Activated gamma-delta T cell treated with anti-CD3 and anti-CD28 coated beads, Interleukin-2, amount 50 U/mL, for 16 hours (primary cell): ENCODE results near the gene SGSM2.

Experiments used
- DNase-seq: peaks from one replicate; pipeline ENCODE4 v3.0.0-alpha.2; 2020; ENCODE audit warnings: low read depth

The SGSM2 gene

GRCh38 chr17:2398655-2399571 lies 61.6 kb downstream of the SGSM2 start:
- peak; percentile 43 for DNase-seq

- DNase-seq = peak; percentile 84
These were observed 62.5 kb downstream of the SGSM2 start for GRCh38 chr17:2399572-2400473.

- DNase-seq = peak; percentile 51
These were observed 63.2 kb downstream of the SGSM2 start for GRCh38 chr17:2400474-2400866.

DNA sequence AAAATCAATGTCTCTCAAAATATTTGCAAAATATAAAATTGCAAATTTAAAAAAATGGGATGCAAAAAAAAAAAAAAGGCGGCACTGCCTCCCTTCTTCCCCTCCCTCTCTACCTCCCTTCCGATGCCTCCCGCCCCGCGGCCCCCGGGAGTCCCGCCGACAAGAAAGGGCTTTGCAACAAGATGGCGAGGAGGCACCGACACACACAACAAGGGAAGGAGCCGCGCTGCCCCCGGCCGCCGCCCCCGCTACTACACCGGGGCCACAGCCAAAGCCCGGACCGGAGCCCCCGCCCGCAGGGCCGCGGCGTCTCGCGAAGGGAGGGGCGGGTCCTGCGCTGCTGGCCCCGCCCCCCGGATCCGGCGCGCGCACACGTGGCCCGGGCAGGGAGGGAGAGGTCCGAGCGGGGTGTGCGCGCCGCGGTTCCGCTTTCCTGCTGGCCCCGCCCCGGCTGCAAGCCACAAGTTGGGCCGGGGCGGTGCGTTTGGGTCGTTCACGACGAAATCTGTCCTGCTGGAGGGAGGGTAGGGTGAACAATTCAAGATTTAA lies 63.6 kb downstream of the SGSM2 start, which contains the start of gene MNT:
Gene MNT, minus strand, starts transcription at position 184 of the 549 bp plus-strand sequence. CDS start 348 bp downstream, outside the sequence.
- DNase-seq = peak; percentile 91

GRCh38 chr17:2401426-2402221 lies 64.3 kb downstream of the SGSM2 start:
- DNase-seq = peak; percentile 100

- no peak for DNase-seq
These were observed 65.2 kb downstream of the SGSM2 start for GRCh38 chr17:2402544-2402943.

DNA sequence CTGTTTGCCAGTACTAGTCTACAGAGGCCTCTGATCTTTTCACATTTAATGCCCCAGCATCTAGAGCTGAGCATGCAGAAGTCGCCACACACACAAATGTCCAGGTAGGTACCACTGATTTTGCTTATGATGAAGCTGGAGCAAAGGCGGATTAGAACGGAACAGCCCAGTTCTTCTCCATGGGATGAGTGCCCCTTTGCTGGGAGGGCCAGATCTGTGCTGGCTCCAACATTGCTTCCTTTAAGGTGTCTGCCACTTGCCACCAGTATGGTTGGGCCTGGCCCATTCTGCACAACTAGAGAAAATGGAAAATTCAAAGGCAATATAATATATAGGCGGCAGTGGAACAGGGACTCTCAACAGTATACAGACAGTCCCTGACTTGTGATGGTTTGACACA lies 65.7 kb downstream of the SGSM2 start:
- DNase-seq = no peak

DNA sequence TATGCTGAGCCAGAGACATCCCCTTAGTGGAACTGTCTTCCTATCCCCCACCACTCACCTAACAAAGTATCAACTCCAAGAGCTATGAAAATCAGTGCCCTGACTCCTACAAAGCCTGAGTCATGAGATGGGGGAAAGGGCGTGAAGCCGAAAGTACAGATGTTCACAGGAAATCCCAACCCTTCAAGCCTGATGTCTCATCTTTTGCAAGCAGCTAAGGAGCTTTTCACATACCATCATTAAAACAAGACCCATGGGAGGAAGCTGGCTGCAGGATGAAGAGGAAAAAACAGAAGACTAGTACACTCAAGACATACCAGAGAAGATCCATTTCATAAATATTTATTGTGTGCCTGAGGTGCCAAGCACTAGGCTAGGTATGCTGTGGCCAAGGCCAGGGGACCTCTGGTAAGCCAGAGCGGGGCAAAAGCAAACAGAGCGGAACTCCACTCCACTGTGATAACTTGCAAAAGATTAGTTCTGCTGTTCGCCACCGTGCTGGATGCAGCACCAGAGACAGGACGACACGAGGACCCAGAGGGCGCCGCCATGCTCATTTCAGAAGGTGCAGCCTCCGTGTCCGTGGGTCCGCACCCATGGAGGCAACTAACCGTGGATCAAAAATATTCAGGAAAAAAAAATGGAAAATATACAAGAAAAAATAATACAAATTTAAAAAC lies 68.1 kb downstream of the SGSM2 start:
- no peak for DNase-seq

DNA sequence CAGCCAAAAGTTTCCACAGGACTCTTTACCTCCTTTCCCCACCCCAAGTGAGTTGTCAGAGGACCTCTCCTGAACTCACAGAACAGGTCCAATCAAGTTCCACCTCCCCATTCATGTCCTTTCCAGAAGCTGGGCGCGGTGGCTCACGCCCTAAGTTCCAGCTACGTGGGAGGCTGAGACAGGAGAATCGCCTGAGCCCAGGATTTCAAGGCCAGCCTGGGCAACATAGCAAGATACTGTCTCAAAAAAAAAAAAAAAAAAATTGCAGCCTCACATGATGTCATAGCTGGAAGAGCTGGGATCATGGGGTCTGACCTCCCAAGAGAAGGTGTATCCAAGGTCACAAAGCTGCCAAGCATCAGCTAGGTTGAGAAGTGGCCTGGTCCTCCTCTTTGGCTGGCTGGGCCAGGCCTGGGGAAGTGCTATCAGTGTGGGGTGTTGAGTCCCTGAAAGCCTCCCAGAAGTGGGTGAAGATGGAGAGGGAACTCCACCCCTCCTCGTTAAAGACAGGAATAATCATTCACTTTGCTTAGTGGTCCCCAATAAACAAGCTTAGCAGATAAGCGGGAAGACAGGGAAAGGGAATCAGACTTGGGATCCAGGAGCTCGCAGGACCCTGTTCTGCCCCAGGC lies 69.1 kb downstream of the SGSM2 start:
- no peak for DNase-seq

DNA sequence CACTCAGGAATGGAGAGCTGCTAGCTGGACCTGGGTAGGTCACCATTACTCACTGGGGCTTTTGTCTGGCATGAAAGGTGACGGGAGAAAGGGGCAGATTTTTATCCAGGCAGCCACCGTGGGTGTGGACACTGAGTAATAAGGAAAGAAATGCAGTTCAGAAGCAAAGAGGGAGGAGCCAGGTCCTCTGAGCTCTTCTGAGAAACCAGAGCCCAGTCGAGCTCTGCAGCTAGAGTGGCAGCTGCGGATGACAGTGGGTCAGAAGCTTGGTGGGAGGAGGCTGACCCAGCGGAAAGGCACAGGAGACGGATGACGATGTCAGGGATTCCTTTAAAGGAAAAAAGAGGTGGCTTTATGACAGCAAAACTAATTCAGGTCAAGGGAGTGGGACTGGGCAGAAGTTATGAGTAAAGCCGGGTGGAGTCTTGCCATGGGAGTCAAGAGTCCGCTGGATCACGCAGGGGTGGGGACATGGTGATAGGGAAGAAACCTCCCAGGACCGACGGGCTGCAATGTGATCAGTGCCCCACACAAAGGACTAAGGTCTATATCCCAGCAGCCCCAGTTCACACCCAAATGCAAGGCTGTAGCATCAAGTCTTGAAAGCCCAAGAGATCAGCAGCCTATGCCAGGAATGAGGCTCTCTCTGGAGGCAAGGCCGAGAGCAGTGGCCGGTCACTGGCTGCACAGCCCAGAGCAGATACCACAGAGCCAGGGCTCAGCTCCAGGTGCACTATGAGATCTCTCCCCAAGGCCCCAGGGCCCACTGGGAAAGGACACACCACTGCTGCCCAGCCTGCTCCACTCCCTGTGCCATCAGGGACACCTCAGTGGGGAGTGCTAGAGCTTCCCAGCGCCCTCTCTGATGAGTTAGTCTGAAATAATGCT lies 69.8 kb downstream of the SGSM2 start:
- DNase-seq = no peak

DNA sequence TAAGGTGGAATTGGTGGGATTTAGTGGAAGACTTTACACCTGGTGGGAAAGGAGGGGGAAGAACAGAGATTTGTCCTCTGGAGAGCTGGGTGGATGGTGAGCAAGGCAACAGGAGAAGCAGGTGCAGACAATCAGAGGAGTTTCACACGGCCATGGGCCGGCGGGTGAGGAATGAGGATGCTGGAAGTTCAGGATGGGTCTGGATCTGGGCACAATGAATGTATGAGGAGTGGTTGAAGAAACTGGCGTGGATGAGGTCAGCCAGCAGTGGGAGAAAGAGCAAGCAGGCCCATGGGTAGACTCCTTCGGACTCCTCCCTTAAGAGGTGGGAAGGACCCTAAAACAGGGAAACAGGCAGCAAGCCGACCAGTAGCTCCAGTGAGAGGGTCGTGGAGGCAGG lies 73.7 kb downstream of the SGSM2 start:
- no peak for DNase-seq

- no peak for DNase-seq
These were observed 75.3 kb downstream of the SGSM2 start for GRCh38 chr17:2412561-2413021.

DNA sequence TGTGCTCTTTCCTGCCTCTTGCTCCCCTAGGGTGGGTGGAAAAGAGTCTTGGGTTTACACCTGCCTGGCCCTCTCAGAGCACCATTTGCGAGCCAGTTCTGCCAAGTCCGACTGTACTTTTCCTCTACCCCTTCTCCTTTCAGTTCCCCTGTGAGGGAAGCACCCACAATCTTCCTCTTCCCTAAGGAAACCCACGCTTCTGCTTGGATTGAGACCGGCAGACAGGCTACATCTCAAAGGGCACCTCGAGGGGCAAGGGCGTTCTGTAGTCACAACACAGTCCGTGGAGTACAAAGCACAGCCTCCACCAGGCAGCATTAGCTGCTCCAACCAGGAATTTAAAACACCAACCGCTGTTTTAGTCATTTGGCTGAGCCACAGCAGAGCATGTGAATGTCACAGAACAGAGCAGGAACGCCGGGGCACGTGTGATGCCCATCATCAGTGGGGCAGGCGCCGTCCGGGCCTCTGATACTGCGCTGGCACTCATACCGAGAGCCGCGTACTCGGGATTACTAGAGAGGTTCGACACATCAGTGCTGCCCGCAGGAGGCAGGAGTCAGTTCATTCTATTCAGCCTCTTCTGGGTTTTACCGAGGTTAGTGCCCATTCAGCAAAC lies 77.3 kb downstream of the SGSM2 start:
- no peak for DNase-seq

DNA sequence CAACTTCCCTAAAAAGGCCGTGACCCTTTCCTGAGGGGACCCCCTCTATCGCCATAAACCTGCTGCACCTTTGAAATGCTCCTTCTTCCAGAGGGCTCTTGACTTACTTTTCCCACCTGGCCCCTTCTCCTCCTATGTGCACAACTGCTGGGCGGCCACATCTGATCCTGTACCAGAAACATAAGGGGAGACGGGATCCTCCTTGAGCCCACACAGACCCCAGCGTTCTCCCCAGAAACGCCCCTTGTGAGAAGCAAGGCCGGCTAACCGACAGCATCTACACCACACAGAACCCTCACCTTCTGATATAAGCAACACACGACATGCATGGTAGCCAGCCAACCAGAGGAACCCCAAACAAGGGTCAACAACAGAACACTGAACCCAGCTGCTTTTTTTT lies 77.8 kb downstream of the SGSM2 start:
- no peak for DNase-seq

- DNase-seq = peak; percentile 83
These were observed 78.9 kb downstream of the SGSM2 start for GRCh38 chr17:2416010-2416734.

DNA sequence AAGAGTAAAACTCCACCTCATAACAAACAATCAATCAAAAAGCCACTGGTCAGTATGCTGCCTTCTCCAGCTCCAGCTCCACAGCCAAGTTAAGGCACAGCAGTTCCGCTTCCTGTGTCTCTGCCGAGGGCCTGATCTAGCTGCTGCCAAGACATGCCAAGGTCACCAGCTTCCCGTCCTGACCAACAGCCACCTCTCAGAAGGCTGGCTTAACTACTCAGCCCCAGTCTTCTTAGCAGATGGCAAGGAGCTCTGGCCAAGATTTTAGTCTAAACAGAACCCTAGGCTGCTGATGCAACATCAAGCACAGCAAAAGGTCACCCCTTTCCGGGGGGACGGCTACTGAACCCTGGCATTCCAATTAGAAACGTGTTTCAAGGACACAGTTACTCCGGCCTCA lies 81.3 kb downstream of the SGSM2 start:
- no peak for DNase-seq

GRCh38 chr17:2419486-2419885 lies 82.2 kb downstream of the SGSM2 start:
- no peak for DNase-seq

DNA sequence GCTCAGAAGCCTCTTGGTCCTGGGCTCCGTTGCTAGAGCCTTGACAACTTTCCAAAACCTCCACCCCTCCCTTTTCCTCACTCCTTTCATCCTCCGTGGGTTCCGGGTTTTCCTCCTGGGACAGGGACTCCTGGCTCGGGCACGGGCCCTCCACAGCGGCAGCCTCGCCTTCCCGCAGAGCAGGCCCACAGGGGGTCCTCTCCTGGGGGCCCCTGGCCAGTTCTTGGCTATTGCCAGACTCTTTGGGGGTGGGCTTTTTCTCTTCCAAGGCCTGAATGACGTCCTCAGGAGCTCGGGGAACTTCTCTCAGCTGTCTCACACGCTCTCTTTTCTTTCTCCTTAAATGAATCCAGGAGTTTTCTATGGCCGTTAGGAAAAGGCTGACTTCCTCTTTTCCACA lies 82.9 kb downstream of the SGSM2 start:
- DNase-seq = no peak
